ENCODE data around the gene TRIM31.

Gene TRIM31

GRCh38 chr6:30075094-30075789 lies 37.6 kb downstream of the TRIM31 start, which contains the start of gene RNF39:
TSS of gene RNF39 (minus strand) at chr6:30075769. CDS start at chr6:30075585, 184 bp downstream.
- peak in 1 of 2 experiments; percentile 30 for DNase-seq

- DNase-seq, result peak in 1 of 2 experiments; percentile 28
Measured at GRCh38 chr6:30074331-30075093, 38.4 kb downstream of the TRIM31 start.

DNA sequence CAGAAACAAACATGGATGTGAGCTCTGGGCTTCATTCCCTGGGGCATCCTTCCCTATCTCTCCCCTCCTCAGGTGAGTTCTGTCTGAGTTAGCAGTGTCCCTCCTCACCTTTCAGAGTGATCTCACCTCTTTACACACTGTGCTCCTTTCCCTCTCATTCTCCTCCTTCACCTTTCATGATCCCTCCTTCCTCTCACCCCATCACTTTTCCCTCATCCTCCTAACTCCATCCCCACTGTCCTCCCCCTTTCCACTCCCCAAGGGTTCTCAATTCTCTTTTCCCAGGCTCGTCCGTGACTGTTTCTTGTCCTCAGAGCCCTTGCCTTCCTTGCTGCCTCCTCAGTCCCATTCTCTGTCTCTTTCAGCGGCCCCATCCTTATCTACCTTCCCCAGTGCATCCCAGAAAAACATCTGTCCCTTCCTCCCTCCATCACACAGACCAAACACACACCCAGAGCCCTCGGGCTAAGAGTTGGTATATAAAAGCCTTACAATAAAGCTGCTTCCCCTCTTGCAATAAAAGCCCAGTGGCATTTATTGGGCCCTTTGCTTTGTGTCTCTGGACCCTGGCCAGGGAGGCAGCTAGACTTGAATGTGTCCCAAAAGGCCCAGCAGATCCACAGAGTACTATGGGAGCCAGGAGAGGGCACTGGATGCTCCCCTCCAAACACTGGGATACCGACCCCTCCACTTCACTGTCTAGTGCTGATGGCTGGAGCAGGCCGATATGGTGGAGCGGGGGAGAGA lies 39.2 kb downstream of the TRIM31 start:
- DNase-seq, result no peak

GRCh38 chr6:30071858-30072257 lies 41.0 kb downstream of the TRIM31 start:
- no peak for DNase-seq

DNA sequence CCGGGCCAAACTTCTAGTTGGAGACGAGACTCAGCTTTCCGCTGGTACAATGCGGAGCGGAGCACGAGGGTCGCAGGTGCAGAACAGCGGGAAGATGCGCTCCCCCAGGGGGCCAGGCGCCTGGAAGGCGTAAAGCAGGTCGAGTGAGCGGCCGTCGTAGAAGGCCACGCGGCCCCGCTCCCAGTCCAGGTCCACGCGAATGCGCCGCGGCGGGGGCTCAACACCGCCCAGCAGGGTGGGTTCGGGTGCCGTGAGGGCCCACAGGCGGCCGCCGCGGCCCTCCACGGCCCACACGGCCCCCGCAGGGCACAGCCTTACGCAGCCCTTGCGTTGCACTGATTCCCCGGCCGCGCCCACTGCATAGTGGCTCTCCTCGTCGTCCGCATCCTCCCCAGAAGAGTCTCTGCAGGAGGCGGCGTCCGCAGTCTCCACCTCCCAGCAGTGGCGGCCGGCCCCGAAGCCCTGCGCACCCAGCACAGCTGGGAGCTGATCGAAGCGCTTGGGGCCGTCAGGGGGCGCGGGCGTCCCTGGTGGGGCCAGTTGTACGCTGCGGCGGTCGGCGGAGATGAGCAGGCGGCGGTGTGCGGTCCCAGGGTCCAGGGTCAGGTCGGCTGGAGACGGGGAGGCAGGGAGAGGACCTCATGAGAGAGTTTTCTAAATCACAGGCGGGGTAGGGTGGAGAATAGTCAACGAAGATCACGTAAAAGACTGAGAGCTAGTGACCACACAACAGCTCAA lies 41.6 kb downstream of the TRIM31 start:
- DNase-seq, result no peak

DNA sequence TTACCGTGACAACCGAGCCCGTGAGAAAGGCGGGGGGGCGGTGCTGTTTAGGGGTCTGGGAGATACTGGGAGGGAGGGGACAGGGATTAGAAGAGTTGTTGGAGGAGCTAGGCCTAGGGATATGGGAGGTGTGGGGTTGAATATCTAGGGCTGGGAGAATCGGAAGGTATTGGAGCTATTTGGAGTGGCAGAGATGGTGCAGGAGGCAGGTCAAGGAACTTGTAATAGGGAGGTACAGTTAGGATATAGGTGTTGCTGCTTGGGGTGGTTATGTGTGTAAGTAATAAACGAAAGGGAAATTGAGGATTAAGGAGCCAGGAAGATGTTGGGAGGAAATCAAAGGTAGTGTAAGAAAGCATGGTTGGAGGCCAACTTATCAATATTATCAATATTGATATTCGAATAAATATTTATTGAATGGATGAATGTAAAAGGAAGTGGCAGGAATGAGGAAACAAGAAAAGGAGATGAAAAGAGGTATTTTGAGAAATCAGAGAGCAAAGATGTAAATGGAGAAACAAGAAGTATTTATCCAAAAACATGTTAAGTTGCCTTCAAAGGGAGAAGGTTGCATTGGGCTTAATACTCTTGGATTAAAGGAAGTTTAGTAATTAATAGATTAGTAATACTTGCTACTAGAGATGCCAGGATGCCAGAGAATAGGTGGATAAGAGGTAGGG lies 45.3 kb downstream of the TRIM31 start:
- DNase-seq, result no peak

DNA sequence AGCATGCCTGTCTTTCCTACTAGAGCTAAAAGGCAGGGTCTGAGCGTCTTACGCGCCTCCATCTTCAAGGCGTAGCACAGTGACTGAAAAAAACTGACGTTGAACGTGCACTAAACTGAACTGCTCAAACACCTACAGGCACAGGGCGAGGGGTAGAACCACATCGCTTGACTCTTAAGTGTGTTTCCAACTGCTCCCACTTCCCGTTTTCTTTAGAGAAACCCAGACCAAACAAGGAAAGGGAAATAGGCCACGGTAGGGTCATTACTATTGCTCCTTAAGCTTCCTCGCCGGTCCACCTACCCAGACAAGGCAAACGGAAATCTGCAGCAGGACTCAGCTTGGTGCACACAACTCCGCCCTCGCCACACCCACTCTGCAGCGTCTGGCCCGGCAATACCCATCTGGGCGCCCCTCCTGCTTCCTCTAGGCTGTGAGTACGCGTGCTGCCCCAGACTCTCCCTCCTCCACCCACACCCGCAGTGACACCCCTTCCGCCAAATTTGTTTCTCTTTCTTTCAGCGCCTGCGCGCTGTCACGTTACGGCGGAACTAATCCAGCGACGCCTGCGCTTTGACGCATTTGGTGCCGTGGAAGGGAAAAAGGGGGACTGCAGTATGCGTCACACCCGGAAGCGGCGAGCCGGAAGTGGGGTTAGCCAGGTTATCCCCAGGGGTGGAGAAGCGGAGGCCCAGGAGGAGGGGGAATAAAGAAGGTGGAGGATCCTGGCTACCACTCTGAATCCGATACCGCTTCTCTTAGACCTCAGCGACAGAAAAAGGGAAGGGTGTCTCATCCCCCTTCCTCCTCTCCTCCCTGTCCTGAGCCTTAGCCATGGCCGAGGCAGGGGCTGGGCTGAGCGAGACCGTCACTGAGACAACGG lies 46.1 kb downstream of the TRIM31 start, which contains the start of gene PPP1R11:
PPP1R11 (plus strand) TSS at position 622 of the 883 bp plus-strand sequence; CDS start at position 835, 213 bp downstream.
- DNase-seq, result peak; percentile 98 to 99

- no peak for DNase-seq
Measured at GRCh38 chr6:30066082-30066481, 46.8 kb downstream of the TRIM31 start.

GRCh38 chr6:30063315-30063714 lies 49.6 kb downstream of the TRIM31 start:
- no peak for DNase-seq

- DNase-seq, result no peak
Measured at GRCh38 chr6:30062471-30063178, 50.3 kb downstream of the TRIM31 start.

DNA sequence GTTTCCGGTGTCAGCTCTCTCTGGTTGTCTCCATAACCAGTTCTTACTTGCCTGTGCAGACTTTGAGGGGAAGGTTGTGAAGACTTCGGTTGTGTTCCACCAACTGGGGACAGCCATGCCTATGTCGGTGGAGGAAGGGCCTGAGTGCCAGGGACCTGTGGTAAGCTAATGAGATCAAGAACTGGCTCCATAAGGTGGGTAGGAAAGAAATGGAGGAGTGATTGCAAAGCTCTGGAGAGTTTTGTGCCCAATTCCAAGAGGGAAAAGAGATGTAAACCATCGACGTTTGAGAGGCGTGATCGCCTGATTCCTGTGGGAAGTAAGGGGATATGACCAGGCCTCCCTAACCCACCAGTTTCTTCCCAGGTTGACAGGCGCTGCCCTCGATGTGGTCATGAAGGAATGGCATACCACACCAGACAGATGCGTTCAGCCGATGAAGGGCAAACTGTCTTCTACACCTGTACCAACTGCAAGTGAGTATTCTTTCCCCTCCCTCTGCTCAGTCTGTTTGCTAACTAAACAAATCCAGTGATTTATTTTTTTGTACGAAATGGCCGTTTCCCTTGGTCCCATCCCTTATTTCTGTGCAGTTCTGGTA lies 50.9 kb downstream of the TRIM31 start:
- DNase-seq, result peak; percentile 52 to 59

DNA sequence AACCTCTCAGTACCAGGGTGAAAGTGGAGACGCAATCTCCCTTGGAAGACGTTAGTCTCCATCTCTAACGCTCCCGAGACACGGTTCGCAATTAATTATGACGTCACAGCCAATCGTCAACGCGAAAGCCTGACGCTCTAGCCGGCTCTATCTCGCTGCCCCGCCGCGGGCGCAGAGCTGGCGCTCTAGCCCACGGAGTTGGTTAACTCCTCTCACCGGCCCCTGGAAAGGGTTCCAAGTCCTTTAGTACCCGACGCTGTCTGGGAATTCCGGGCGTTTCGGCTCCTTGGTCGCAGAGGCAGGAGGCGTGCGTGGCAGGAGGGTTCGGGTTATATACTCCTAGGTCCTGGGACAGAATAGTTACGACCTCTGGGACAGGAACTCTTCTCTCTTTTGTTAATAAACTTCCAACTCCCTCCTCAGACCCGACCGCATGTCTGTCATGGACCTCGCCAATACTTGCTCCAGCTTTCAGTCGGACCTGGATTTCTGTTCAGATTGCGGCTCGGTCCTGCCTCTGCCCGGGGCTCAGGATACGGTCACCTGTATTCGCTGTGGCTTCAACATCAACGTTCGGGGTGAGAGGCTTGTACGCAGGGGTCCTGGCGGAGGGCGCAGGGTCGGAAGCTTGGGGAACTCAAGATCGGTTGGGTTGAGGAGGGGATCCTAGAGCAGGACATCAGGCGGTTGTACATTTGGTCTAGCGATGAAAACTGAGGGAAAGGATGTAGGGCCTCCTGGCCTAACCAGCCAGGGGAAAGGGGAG lies 51.6 kb downstream of the TRIM31 start, which contains the start of gene POLR1H:
POLR1H (plus strand) TSS at position 174 of the 766 bp plus-strand sequence; CDS start at position 434, 260 bp downstream.
- DNase-seq, result peak; percentile 92 to 98

DNA sequence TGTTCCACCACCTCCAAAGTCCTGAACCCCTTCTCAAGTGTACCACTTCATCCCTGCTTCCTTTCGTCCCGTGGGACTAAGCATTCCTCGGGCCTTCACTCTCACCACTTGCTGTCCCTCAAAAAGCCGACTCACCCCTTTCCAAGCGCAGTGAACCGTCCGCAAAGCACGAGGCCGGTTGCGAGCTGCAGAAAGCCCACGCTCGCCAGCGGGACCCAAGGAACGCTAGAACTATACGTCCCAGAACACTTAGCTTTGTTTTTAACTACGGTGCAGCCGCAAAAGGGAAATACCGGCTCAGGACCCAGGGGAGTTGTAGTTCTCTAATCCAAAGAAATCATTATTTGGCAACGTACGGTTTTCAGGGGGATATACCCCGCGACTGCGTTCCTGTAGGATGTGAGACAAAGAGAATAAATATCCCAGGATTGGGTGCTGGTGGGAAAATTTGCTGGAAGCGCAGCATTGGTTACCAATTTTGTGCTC lies 52.2 kb downstream of the TRIM31 start:
- peak in 1 of 2 experiments; percentile 10 for DNase-seq

DNA sequence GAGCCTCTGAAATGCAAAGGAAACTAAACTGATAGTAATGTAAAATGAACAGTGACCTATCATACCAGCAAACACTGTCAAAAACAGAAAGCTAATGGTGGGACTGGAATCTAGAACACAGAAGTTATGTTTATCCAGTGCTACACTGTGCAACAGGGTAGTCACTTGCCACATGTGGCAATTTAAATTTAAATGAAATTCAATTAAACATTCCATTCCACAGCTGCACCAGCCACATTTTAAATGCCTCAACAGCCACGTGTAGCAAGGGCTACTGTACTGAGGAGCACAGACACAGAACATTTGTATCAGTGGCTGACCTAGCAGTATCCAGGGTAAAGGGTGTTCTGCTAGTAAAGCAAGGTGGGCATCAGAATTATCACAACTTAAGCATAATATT lies 57.4 kb downstream of the TRIM31 start:
- no peak for DNase-seq

DNA sequence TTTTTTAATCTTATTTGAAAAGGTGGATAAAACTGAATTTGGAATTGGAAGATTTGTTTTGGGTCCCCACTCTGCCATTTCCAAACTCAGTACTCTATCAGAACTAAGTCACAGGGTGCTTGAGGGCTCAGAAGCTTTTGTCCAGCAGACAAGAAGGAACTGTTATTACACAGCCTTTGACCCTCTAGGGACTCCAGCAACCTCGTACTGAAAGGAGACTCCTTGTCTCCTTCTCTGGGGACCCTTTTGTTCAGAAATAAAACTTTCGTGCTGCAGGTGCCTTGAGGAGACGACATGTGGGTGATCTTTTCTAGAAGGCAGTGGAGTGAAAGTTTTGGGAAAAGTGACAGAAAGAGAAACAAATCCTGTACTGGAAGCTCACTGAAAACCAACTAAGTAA lies 59.2 kb downstream of the TRIM31 start:
- no peak for DNase-seq
